HG02610 (cell line): Measurements from ENCODE around the gene COQ9.
"Not testable (repeated sequence)": the region's sequence is repeated elsewhere in the genome, so short reads cannot be mapped to it uniquely, and the experiment has no call there.

ENCODE experiments used
- ATAC-seq: cut with Tn5 transposase; IDR thresholded peaks from one replicate; pipeline ENCODE4 v1.9.1; 2021; ENCODE audit warnings: mild to moderate bottlenecking, moderate library complexity; ENCODE audit not compliant: unreplicated experiment

Gene COQ9

DNA sequence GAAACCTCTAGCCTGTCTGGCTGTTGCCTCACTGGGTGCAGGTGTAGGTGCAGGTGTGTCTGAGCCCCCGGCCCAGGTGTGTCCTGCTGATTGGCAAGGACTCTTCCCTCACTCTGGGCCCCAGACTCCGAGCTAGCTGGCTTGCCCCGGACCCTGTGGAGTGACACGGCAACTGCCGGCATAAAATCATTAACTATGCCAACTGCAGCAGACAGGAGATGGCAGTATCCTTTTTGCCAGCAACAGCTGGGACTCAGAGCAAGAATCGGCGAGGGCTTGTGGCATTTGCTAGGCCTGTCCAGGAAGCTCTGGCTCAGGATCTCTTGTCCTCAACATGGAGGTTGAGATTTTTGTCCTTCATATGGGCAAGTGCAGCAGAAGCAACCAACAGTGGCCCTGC, 20.9 kb upstream of the COQ9 start:
- ATAC-seq: no peak

DNA sequence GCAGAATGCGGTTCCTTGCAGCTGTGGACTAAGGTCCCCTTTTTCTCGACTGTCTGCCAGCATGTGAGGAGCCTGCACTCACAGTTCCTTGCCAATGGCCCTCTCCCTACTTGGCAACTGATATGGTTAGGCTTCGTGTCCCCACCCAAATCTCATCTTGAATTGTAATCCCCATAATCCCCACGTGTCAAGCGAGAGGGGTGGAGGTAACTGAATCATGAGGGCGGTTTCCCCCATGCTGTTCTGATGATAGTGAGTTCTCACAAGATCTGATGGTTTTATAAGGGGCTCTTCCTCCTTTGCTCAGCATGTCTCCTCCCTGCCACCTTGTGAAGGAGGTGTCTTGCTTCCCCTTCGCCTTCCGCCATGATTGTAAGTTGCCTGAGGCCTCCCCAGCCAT, 20.0 kb upstream of the COQ9 start:
- ATAC-seq: no peak

DNA sequence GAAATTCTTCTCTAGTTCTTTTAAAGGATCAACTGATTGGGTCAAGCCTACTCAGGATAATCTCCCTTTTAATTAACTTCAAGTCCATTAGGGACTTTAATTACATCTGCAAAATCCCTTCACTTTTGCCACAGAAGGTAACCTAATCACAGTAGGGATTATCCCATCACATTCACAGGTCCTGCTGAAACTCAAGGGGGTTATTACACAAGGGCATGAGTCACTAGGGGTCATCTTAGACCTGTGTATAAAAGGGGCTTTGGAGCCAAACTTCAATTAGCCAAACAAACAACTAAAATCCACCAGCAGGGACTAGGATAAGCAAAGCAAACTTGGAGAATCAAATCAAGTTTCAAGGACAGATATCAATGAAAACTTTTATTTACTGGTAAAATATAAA, 19.5 kb upstream of the COQ9 start:
- ATAC-seq: no peak

DNA sequence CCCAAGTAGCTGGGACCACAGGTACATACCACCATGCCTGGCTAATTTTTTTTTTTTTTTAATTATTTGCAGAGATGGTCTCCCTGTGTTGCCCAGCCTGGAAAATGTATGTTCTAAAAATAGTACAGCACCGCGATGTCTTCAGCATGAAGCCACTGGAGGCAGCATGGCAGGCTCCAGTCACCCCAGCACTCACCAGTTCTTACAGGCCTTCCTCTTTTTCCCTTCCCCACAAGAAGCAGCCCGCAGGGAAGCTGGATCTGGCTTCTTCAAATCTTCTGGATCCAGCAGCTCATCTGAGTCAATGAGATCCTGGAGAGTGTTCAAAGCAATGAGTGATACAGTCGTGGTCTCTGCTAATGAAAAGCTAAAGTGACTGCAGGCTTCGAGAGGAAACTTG, 16.3 kb upstream of the COQ9 start:
- no peak for ATAC-seq

DNA sequence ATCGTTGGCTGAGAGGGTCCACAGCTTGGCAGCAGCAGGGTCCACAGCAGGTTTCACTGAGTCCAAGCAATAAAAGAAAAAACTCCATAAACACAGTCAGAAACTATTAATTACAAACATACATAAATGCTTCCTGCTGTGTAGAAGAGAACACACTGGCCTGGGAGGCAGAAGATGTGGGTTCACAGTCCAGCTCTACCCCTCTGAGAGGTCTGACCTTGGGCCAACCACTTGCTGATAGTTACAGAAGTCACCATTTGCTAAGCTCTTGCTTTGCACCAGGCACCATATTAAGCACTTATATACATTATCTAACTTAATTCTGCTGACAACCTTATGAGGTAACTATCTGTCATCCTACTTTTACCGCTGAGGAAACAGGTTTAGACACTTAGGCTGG, 14.8 kb upstream of the COQ9 start:
- ATAC-seq: no peak

DNA sequence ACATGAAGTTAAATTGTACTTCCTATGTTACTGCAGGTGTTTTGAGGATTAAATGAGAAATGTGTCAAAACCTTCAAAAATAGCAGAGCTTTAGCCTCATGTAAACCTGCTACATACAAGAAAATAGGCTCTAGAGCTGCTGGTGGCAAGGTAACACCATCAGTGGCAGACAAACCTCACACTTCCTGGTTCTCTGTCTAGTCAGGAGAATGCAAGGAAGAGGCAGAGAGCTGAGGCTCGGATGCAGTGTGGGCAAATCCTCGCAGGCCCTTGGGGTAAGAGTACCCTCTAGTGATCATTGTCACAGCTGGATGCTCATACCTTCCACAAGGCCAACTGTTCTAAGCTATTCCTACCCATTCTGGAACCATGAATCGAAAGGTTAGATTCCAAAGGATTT, 14.3 kb upstream of the COQ9 start:
- no peak for ATAC-seq

DNA sequence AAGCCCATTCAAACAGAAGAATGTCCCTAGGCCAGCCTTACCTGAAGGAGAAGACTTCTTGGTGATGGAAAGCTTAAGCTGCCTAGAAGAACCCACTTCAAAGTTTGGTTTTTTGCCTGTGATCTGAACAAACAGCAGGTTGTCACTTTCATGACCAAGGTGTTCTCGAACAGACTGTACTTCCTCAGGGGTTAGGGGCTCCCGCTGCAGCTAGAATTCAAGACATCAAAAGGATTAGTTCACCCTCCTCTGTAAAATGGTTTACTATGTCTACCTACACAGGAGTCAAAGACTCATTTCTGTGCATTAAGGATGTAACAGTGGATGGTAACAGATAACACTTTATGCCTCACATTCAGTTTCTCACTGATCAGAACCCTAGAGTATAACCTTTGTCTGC, 13.3 kb upstream of the COQ9 start:
- no peak for ATAC-seq

DNA sequence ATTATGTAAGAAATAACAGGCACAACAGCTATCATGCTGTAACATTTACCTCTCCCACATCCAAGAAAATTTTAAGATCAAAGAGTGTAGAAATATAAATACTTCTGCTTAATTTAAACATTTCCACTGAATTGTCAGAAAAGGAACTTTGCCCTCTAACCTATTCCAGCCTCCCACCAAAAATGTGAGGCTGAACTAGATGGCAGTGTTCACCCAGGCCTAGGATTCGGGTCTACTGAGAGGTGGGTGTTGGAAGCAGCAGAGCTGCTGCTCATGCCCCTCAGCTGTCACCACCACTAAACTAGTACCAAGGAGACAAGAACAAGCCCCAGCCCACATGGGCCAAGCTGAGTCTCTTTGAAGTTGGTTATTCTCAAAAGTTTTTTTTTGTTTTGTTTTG, 11.4 kb upstream of the COQ9 start:
- ATAC-seq: no peak

DNA sequence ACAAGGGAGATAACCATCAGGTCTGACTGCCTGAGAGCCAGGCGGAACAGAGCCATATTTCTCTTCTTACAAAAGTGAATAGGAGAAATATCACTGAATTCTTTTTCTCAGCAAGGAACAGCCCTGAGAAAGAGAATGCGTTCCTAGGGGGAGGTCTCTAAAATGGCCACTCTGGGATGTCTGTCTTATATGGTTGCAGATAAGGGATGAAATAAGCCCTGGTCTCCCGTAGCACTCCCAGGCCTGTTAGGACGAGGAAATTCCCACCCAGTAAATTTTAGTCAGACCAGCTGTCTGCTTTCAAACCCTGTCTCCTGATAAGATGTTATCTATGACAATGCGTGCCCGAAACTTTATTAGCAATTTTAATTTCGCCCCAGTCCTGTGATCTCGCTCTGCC, 7.3 kb upstream of the COQ9 start:
- not testable (repeated sequence) for ATAC-seq

DNA sequence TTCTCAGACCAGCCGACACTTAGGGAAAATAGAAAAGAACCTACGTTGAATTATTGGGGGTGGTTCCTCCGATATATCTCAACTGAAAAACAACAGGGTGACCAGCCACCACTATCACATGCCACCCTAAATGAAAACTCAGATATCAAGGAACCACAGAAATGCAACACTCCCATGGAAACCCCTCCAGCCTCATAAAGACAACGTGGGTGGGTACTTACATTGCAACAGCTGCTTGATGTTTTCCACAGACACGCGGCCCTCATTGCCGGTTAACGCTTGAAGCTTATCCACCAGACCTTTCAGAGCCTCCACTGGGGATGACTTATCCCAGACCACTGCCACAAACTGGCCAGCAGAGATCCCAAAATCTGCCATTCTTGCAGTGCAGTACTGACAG, 6.7 kb upstream of the COQ9 start:
- not testable (repeated sequence) for ATAC-seq

DNA sequence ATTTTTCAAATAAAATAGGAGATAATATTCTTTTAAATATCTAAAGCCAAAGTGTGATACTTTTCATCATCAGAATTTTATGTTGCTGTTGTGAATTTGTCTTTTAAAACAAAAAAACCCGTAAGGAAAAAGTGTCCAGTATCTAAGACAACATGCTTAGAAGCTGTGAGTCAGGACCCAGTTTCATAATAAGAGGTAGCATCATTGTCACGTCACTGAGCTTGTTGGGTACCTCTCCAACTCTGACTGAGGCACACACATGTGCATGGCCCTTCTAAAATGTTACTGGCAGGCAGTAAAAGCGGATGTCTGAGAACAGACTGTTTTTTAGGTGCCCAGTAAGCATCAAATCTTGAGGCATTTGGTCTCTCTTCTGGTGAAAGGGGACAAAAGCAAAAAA, 2.6 kb upstream of the COQ9 start:
- ATAC-seq: no peak

DNA sequence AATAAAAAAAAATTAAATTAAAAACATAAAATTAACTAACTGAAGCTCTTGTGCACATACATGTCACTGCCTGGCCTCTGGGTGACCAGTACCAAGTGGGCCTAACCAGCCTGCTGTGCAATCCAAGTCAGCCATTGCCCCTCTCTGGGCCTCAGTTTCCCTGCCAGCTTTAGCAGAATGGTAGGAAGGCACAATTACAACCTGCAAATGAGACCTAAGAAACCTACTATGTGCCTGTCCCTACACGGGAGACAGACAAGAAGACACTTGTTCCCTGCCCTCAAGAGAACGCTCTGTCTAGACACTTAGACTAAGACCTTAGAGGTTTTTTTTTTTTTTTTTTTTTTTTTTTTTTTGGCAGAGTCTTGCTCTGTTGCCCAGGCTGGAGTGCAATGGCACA, 1.8 kb upstream of the COQ9 start:
- no peak for ATAC-seq

DNA sequence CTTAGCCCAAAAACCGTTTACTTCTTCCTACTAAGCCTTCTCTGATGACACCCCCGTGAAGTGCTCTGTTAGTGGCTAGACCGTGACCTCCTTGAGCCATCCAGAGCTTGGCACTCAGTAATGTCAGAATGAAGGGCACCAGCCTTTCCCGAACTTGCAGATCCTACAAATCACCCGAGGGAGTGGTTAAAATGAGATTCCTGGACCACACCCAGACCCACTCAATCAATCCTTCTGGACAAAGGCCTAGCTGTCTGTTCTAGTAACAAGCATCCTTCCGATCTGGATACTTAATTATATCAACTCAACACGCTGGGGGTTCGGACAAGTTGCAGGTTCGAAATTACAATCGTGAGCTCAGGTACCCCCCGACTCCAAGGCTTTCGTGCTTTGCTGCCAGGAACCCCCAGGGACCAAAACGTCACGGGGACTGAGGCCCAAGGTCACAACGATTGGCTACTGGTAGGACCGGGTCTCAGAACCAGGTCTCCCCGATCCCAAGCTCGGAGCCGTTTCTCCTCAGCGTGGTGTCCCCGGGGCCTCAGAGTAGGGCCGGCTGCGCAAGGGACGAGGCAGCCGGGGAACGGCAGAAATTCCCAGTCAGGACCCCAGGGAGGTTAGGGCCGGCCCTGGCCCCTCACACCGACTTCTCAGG, 621 bp upstream of the COQ9 start:
- ATAC-seq: peak; percentile 29

DNA sequence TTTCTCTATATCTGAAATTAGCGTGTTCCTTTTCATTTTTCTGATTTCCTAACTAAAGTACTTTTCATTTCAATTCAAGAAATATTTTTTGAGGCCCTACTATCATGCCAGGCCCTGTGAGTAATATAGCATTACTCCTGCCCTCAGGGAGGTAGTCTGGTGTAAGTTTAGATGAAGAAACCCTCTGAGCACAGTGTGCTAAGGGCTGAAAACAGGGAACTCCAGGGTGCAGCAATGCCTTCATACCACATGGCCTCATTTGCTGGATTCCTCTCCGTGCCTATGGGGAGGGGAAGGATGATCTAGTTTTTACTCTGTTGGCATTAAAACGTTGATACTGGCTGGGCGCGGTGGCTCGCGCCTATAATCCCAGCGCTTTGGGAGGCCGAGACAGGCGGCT, 4.7 kb downstream of the COQ9 start:
- ATAC-seq: no peak

DNA sequence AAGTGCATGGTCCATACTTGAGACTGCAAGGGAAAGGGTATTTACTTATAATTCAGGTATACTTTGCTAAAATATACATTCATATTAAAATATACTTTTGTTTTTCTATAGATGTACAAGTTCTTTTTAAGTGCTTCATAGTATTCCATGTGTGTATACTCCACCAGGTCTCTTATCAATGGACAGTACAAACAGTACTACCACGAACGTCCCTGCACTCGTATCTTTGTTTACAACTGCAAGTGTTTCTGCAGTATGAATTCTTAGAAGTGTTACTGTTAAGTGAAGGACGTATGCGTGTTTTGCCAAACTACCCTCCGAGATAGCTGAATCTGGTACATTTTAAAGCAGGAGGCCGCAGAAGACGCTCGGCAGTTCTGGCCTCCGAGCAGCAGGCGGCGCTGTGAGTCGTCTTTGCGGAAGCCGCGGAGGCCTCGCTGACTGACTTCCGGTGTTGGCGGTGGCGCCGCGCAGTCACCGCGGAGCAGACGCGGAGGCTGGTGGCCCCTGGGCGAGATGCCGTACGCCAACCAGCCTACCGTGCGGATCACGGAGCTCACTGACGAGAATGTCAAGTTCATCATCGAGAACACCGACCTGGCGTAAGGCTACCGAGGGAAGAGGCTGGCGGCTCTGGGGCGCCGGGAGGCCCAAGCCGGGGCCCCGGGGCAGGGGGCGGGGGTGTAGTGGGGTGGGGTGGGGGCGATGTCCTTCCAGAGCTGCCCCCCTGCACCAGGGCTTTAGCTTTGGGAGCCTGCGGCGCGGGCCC, 15.1 kb downstream of the COQ9 start, which contains the start of gene POLR2C:
Gene POLR2C (plus strand): TSS at position 471 of the 769 bp plus-strand sequence. CDS start 46 bp downstream, at position 517.
- peak; percentile 91 for ATAC-seq

DNA sequence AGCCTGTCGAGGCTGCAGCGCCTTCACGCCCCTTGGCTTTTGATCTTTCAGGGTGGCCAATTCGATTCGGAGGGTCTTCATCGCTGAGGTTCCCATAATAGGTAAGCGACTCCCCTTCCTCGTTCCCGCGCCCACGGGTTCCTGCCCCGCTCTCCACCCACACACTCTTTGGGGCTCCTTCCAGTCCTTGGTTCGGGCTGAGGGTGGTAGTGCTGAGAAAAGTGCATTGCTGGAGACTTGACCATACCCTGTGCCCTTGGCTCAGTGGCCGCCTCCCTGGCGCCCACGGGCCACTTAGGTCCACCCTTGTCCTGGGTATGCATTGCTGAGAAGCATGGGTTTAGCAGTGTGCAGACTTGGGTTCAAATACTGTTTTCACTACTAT, 15.7 kb downstream of the COQ9 start:
- no peak for ATAC-seq

DNA sequence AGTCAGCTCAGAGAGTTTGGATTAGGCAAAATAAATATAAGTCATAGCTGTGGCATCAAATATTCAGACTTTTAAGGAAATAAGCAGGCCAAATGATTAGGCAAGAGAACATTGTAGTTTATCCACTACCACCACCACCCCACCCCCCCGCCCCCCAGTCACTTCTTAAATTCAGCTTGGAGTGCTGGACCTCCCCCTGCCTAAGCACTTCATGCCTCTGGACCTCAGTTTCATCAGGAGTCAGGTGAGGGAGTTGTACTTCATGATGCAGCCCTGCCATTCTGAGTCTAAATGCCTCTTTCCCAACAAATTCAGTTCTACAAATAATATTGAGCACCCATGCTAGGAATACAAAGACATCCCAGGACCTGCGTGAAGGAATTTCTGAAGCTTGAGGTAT, 17.2 kb downstream of the COQ9 start:
- ATAC-seq: no peak

DNA sequence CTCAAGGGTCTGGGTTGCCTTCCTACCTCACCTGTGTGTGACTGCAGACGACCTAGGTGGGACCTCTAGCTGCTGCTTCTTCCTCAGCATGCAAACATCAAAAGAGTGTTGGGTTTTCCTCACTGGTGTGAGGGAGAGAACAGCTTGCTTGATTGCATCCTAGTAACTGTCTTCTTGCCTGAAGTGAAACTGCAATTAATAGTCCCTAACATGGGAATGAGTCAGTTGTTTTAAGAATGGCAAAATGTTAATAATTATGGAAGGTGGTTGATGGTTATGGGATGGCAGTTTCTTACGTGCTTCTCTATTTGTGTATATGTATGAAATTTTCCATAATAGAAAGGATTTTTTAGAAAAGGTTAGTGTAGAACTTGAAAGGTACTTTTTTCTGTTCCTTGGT, 21.1 kb downstream of the COQ9 start:
- no peak for ATAC-seq

DNA sequence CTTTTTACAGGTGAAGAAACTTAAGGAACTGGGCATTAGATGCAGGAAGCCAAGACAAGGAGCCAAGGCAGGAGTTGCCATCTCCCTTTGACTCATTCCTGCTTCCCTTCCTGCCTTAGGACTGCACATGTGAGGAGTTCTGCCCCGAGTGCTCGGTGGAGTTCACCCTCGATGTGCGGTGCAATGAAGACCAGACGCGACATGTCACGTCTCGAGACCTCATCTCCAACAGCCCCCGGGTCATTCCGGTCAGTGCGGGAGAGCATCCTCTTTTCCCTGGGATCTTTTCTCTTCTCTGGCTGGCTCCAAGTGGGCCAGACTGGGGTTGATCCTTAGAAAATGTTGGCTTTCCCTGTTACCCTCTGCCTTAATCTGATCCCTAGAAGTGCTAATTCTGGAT, 21.8 kb downstream of the COQ9 start:
- ATAC-seq: no peak

DNA sequence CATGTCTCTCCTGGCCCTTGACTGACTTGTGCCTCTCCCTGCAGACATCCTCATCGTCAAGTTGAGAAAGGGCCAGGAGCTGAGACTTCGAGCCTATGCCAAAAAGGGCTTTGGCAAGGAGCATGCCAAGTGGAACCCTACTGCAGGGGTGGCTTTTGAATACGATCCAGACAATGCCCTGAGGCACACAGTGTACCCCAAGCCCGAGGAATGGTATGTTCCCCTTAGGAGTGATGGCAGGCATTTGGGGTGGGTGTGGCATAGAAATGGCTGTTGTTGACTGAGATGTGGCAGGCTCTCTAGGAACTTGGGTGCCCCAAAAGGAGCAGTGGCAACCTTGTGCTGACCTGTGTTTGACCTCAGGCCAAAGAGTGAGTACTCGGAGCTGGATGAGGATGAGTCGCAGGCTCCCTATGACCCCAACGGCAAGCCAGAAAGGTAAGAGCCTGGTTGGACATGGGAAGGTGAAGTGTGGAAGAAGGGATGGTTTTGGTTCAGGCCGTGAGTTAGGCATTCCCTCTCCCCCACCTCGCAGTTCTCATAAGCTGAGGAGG, 22.7 kb downstream of the COQ9 start:
- no peak for ATAC-seq

DNA sequence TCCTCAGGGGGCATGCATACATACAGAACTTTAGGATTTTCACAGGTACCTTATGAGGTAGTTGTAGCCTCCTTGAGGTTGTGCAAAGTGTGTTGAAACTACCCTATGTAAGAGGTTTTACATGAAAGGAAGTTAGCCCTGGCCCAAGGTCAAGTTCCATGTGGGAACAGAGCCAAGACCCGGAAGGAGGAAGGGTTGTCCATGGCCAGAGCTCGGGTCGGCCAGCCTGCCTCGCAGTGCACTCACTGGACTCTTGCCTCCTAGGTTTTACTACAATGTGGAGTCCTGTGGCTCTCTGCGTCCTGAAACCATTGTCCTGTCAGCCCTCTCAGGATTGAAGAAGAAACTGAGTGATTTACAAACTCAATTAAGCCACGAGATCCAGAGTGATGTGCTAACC, 23.4 kb downstream of the COQ9 start:
- ATAC-seq: no peak

DNA sequence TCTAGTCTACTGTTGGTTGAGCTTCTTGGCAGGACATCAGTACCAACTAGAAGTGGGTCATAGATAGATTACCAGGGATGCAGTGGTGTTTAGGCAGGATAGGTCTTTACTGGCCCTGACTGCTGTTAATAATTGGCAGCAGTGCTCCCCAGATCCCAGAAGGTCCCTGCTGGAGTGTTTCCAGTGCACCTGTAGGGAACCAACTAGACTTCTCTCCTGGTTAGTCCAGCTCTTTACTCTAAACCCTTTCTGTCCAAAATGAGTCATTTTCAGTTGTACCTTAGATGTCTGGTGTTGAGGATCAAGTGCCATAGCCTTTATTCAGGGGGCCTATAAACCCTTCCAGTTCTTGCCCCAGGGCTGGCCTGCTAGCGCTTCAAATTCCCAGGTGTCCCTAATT, 23.9 kb downstream of the COQ9 start:
- no peak for ATAC-seq
